ENCODE data around the gene TPT1.
A peak's percentile ranks its signal among the peaks of the same experiment; 100 is the strongest.
"Not testable (repeated sequence)": the region's sequence is repeated elsewhere in the genome, so short reads cannot be mapped to it uniquely, and the experiment has no call there.

Gene TPT1

GRCh38 chr13:45315520-45316167, 25.3 kb downstream of the TPT1 start:
- no peak for DNase-seq (ENCODE audit: low read depth, low spot score)
- no peak overlapping the region for H3K4me3 ChIP-seq (ENCODE audit: low read length)

- H3K4me3 ChIP-seq (ENCODE audit: low read length), result no peak overlapping the region
- DNase-seq (ENCODE audit: low read depth, low spot score), result no peak
These were observed 26.2 kb downstream of the TPT1 start for GRCh38 chr13:45314822-45315221.

GRCh38 chr13:45310341-45311131, 30.4 kb downstream of the TPT1 start:
- H3K4me3 ChIP-seq (ENCODE audit: low read length), result peak overlapping the region; percentile 27

GRCh38 chr13:45306966-45307365, 34.0 kb downstream of the TPT1 start:
- no peak overlapping the region for H3K4me3 ChIP-seq (ENCODE audit: low read length)
- DNase-seq (ENCODE audit: low read depth, low spot score), result no peak

More at GRCh38 chr13:45310341-45311131, 30.4 kb downstream of the TPT1 start:
- no peak for DNase-seq (ENCODE audit: low read depth, low spot score)

GRCh38 chr13:45305079-45305478, 35.9 kb downstream of the TPT1 start:
- H3K4me3 ChIP-seq (ENCODE audit: low read length), result no peak overlapping the region
- DNase-seq (ENCODE audit: low read depth, low spot score), result no peak

GRCh38 chr13:45303866-45304265, 37.1 kb downstream of the TPT1 start:
- no peak for DNase-seq (ENCODE audit: low read depth, low spot score)
- H3K4me3 ChIP-seq (ENCODE audit: low read length), result no peak overlapping the region

- no peak for DNase-seq (ENCODE audit: low read depth, low spot score)
- H3K4me3 ChIP-seq (ENCODE audit: low read length), result no peak overlapping the region
These were observed 38.0 kb downstream of the TPT1 start for GRCh38 chr13:45303026-45303425.

- no peak for DNase-seq (ENCODE audit: low read depth, low spot score)
These were observed 38.5 kb downstream of the TPT1 start for GRCh38 chr13:45302507-45302906.

GRCh38 chr13:45301263-45301662, 39.7 kb downstream of the TPT1 start:
- no peak for DNase-seq (ENCODE audit: low read depth, low spot score)
- H3K4me3 ChIP-seq (ENCODE audit: low read length), result no peak overlapping the region

More at GRCh38 chr13:45302507-45302906, 38.5 kb downstream of the TPT1 start:
- H3K4me3 ChIP-seq (ENCODE audit: low read length), result no peak overlapping the region

- DNase-seq (ENCODE audit: low read depth, low spot score), result no peak
These were observed 40.6 kb downstream of the TPT1 start for GRCh38 chr13:45300190-45300985.

GRCh38 chr13:45299194-45299593, 41.8 kb downstream of the TPT1 start:
- DNase-seq (ENCODE audit: low read depth, low spot score), result no peak
- no peak overlapping the region for H3K4me3 ChIP-seq (ENCODE audit: low read length)

More at GRCh38 chr13:45300190-45300985, 40.6 kb downstream of the TPT1 start:
- H3K4me3 ChIP-seq (ENCODE audit: low read length), result no peak overlapping the region

- not testable (repeated sequence) for H3K4me3 ChIP-seq (ENCODE audit: low read length); DNase-seq (ENCODE audit: low read depth, low spot score)
These were observed 42.4 kb downstream of the TPT1 start for GRCh38 chr13:45298550-45298949.

DNA sequence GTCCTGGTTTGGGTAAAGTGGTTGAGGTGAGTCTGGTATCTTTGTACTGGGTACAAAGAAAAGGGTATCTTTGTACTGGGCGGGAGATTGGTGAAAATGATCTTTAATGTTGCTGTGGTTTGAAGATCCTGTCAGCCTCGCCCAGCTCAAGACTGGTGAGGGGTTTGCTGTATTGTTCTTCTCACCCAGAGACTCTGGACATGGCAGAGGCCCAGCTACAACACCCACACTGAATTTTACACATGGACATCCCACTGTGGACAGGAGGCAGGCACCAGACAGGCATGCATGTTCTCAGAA, 42.8 kb downstream of the TPT1 start:
- DNase-seq (ENCODE audit: low read depth, low spot score), result no peak
- H3K4me3 ChIP-seq (ENCODE audit: low read length), result no peak overlapping the region

- DNase-seq (ENCODE audit: low read depth, low spot score), result no peak
- H3K4me3 ChIP-seq (ENCODE audit: low read length), result no peak overlapping the region
These were observed 43.4 kb downstream of the TPT1 start for GRCh38 chr13:45297456-45298205.

GRCh38 chr13:45296259-45296658, 44.7 kb downstream of the TPT1 start:
- H3K4me3 ChIP-seq (ENCODE audit: low read length), result no peak overlapping the region
- DNase-seq (ENCODE audit: low read depth, low spot score), result no peak

- no peak for DNase-seq (ENCODE audit: low read depth, low spot score)
- no peak overlapping the region for H3K4me3 ChIP-seq (ENCODE audit: low read length)
These were observed 45.4 kb downstream of the TPT1 start for GRCh38 chr13:45295536-45295935.

DNA sequence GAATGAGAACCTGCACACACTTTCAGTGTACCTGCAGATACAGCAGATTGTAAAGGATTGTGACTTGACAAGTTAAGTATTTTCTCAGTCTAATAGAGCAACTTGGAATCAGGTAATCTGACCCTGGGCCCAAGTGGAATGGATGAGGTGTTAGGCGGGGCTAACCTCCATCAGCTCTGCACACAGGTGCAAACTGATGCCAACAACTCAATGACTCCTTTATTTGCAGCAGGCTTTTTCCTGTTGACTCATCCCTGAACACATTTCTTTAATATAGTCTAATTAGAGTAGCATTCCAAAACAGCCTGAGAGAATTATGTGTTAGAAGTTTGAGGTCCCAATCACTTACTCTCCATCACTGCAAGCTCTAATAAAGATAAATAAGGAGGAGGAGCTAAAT, 48.8 kb downstream of the TPT1 start:
- DNase-seq (ENCODE audit: low read depth, low spot score), result no peak
- no peak overlapping the region for H3K4me3 ChIP-seq (ENCODE audit: low read length)

DNA sequence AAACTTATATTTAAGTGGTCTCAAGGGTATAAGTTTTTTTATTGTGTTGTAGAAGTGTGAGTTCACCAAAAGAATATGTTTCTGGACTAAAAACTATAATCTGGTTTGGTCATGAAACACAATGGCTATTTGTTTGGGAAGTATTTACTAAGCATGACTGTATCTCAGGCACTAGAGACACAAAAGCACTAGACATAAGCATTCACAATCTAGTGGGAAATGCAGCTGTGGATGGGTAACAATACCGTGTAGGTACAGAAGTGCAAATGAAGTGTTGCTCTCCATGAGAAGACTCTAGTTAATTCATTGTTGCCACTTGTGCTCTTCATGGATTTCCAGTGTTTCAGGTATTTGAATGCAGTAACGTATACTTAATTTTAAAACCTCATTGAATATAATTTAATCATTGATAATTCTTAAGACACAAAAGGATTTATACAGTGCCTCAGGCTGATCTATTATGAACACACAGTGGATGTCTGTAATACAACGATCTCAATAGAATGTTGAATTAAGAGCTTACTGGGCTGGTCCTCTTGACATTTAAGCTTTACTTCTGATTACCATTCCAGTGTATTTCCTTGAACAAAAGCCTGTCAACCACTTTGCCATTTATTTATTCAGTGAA, 50.9 kb downstream of the TPT1 start:
- no peak for DNase-seq (ENCODE audit: low read depth, low spot score)
- H3K4me3 ChIP-seq (ENCODE audit: low read length), result no peak overlapping the region

Measured in Jurkat, Clone E6-1 (cell line).